GM19455 (cell line): ENCODE data around the gene OR10H1.
"Not testable (repeated sequence)": the region's sequence is repeated elsewhere in the genome, so short reads cannot be mapped to it uniquely, and the experiment has no call there.

ENCODE experiments used
- ATAC-seq: cut with Tn5 transposase; IDR thresholded peaks from one replicate; pipeline ENCODE4 v1.9.1; 2021; ENCODE audit not compliant: unreplicated experiment

OR10H1 gene

DNA sequence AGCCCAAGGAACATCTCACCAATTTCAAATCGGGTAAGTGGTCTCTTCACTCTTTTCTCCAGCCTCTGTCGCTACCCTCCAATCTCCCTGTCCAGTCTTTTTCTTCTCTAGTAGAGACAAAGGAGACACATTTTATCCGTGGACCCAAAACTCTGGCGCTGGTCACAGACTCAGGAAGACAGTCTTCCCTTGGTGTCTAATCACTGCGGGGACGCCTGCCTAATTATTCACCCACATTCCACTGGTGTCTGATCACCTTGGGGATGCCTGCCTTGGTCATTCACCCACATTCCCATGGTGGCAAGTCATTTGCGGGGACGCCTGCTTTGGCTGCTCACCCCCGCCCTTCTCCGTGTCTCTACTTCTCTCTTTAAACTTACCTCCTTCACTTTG, 13.8 kb upstream of the OR10H1 start:
- no peak for ATAC-seq

DNA sequence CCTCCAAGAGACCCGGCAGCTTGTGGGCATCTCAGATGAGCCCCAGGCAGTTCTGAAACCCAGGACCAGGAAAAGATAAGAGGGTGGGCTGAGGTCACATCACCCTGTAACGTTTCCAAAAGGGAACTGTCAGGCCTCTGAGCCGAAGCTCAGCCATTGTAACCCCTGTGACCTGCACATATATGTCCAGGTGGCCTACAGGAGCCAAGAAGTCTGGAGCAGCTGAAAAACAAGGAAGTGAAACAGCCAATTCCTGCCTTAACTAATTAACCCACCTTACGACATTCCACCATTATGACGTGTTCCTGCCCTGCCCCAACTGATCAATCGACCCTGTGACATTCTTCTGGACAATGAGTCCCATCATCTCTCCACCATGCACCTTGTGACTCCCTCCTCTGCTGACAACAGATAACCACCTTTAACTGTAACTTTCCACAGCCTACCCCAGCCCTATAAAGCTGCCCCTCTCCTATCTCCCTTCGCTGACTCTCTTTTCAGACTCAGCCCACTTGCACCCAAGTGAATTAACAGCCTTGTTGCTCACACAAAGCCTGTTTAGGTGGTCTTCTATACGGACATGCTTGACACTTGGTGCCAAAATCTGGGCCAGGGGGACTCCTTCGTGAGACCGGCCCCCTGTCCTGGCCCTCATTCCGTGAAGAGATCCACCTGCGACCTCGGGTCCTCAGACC, 13.3 kb upstream of the OR10H1 start:
- not testable (repeated sequence) for ATAC-seq

GRCh38 chr19:15828121-15828610, 12.7 kb upstream of the OR10H1 start:
- no peak for ATAC-seq

DNA sequence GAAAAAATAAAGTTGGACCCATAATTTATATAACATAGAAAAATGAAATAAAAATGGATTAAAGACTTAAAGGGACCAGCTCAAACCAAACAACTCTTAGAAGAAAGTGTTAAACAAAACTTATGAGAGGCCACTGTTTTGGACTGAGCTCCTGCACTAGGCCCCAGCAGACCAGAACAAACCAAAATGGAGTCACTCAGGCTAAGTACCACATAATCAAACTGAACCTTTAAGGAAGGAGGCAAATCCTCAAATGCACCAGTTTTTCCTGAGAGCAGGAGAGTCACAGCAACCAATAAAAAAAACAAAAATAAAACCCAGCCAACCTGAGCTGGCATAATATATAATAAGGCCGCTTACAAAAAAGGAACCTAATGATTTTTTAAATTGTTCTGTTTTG, 10.3 kb upstream of the OR10H1 start:
- no peak for ATAC-seq

DNA sequence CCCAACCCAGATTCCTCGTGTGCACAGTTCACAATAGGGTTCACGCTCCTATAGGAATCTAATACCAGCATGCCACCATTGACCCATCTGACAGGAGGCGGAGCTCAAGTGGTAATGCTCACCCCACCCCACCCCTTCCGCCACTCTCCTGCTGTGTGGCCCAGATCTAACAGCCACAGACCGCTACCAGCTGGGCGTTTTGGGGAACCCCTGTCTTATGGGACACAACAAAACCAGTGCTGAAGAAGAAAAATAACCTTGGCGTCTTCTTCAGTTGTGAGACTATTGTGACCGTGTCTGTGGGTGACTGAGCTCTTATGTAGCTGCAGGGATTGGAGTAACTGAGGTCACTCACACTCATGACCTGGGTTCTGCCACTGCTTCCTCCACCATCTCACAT, 5.2 kb upstream of the OR10H1 start:
- ATAC-seq, result no peak

GRCh38 chr19:15813916-15814315, 1.5 kb downstream of the OR10H1 start:
- no peak for ATAC-seq

GRCh38 chr19:15812060-15812722, 3.3 kb downstream of the OR10H1 start:
- ATAC-seq, result no peak

DNA sequence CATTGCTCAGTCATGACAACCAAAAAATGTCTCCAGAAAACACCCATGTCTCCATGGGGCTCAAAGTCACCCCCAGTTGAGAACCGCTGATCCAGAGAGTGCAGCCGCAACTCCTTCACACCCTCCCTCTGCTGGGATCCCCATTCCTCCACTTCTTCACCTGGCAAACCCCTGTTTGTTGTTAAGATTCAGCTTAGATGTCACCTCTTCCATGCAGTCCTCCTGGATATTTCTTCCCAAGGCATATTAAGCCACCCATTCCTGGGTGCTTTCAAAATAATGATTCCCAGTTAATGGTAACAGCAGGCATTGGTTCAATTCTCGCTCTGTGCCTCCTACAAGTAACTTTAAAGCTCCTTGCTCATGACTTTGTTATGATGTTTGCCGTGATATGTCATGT, 4.0 kb downstream of the OR10H1 start:
- no peak for ATAC-seq

DNA sequence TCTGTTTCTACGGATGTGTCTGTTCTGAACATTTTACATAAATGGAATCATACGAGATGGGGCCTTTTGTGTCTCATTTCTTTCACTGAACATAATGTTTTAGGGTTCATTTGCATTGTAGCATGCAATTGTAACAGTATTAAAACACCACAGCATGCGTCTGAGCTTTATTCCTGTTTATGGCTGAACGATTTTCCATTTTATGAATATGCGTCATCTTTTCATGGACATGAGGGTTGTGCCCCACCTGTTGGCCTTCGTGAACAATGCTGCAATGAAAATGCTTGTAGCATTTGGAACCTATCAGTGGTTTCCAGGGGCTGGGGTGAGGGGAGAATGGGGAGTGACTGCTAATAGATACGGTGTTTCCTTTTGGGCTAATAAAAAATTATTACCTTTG, 5.1 kb downstream of the OR10H1 start:
- ATAC-seq, result no peak

GRCh38 chr19:15794279-15794678, 21.2 kb downstream of the OR10H1 start:
- not testable (repeated sequence) for ATAC-seq

- ATAC-seq, result no peak
These were observed 25.4 kb downstream of the OR10H1 start for GRCh38 chr19:15790096-15790495.

- no peak for ATAC-seq
These were observed 26.7 kb downstream of the OR10H1 start for GRCh38 chr19:15788594-15789270.

DNA sequence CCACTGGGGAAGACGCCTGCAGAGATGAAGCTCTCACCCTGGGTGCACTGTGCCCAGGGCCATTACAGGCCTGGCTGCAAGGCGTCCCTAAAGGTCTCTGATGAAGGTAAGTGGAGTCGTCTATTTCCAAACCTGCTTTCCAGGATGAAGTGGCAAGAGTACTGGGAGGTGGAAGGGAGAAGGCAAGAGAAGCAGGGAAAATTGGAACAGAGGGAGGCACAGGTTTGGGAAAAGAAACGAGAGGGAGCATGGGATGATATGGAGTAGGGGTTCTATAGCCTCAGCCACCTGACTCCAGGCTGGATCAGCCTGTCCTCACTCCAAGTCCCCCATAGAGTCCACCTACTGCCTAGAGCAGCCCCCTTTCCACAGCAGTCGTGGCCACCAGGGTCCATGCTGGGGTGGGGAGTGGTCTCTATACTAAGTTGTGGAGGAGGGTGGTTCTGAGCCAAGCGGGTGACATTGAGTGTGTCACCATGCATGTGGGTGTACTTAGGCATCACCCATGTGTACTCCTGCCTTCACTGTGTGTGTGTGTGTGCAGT, 27.8 kb downstream of the OR10H1 start, which contains the start of gene OR10H5:
Gene OR10H5 (plus strand): TSS at position 51 of the 545 bp plus-strand sequence. CDS start 6,388 bp downstream, outside the sequence.
- no peak for ATAC-seq

- ATAC-seq, result not testable (repeated sequence)
These were observed 32.6 kb downstream of the OR10H1 start for GRCh38 chr19:15782896-15783295.

GRCh38 chr19:15782211-15782610, 33.3 kb downstream of the OR10H1 start:
- ATAC-seq, result no peak

GRCh38 chr19:15781661-15782060, 33.8 kb downstream of the OR10H1 start:
- ATAC-seq, result no peak

DNA sequence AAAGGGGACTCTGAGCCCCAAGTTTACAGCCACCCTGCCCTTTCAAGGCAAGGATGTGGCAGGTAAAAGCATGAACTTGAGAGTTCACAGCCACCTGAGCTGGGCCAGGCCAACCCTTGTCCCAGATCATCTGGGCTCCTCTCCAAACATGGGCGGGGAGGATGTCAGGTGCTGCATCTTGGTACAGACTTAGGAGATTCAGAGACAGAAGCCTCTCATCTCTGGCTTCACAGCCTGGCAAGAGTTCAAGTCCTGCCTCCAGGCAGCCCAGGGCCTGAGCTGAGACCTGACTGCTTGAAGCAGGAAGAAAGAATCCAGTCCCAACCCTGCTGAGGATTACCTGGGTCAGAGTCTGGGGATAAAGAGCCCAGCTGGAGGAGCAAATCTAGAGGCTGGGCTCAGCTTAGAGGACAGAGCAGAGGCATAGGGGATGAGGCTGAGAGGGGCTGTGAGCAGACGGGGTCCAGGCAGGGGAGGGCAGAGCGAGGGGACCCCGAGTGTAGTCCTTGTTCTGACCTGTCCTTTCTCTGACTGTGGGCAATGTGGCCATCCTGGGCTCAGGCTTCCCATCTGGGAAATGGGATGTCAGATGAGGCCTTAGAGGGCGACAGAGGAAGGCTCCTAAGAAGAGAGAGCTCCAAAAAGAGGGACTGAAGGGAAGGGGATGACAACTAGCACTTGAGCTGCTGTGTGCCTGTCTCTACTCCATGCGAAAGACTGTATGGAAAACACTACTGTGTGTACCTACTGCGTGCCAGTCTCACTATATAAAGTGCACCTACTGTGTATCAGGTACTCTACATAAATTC, 34.6 kb downstream of the OR10H1 start:
- no peak for ATAC-seq

DNA sequence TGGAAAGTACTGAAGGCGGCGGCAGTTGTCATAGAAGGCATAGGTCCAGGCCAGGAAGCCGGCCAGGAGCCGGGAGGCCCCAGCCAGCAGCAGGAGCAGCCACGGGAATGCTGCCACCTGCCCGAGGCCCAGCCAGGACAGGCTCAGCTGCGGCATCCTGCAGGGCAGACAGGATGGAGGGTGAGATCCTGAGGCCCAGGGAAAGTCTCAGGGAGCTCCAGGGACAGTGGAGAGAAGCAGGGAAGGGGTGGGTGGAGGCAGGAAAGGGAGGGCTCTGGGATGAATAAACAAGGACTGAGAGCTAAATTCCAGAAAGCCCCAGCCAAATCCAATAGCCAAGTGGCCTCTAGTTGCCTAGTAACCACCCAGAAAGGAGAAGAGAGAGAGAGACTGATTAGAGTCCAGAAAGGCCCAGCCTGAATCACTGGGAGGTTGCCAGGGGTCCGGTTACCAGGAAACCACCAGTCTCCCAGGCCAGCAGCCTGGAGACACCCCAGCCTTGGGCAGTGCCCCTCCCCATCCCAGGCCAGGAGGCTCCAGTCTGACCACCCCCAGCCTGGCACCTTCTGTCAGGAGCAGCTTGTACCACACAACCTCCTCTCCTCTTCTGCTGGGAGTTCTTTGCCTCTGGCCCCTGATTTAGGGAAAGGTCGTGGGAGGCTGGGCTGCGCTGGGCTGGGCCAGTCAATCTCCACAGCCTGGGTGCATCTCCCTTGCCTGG, 35.5 kb downstream of the OR10H1 start:
- no peak for ATAC-seq

GRCh38 chr19:15776991-15777970, 38.2 kb downstream of the OR10H1 start:
- no peak for ATAC-seq
